GM18498 (cell line): ENCODE data around the gene HSD17B14.
"Not testable (repeated sequence)": the region's sequence is repeated elsewhere in the genome, so short reads cannot be mapped to it uniquely, and the experiment has no call there.

Source experiments
- ATAC-seq: cut with Tn5 transposase; IDR thresholded peaks from one replicate; pipeline ENCODE4 v1.9.1; 2021; ENCODE audit warnings: mild to moderate bottlenecking, moderate library complexity; ENCODE audit not compliant: unreplicated experiment

The HSD17B14 gene

DNA sequence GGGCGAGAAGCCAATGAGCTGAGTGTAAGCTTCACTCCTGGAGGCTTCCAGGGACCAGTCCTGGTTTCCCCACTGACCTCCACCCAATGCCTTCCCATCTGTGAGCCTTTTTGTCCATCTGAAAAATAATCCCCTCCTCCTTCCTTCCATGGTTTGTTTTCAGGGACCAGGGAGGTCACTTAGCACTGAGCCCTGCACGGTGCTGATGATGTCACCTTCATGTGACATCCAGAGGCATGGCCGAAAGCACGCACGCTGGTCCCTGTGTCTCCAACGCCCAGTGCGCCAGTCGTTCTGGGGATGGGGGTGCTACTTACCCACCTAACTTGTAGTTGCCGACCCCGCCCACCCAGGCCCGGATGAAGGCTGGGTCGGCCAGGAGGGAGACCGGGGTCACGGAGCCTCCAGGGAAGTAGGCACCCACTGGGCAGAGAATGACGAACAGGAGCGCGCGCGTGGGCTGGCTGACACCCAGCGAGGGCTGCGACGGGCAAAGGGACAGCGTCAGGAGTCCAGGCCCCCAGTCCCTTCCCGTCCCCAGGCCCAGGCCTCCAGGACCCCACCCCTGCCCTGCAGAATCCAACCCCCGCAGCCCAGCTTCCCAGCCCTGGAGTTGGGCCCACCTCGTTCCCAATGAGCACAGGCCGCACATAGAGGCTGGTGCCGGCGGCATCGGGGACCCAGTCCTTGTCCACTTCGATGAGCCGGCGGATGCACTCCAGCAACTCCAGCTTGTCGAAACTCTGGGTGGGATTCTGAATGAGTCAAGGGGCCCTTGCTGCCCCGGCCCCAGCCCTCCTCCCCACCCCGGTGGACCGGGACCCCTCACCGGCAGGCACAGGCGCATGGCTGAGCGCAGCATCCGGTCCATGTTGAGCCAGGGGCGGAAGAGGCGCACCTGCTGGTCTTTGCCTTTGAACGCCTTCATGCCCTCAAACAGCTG lies 36.7 kb downstream of the HSD17B14 start:
- no peak for ATAC-seq

GRCh38 chr19:48798937-48799336 lies 37.4 kb downstream of the HSD17B14 start:
- no peak for ATAC-seq

DNA sequence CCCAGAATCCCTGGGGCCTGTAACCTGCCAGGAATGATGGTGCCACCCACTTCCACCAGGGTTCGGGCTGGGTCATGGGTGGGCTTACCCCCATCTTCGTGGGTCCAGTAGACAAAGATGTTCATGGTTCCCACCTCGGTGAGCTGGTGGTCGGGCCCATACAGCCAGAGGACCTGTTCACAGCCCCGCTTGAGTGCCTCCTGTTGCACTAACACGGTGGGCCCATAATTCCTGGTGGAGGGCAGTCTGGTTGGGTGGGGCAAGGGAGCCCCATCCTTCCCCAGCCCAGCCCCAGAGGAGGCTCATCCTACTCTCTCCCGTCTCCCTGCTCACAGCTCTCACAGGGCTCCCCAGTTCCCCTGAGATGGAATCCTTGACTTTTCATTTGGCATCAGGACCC lies 39.2 kb downstream of the HSD17B14 start:
- no peak for ATAC-seq

DNA sequence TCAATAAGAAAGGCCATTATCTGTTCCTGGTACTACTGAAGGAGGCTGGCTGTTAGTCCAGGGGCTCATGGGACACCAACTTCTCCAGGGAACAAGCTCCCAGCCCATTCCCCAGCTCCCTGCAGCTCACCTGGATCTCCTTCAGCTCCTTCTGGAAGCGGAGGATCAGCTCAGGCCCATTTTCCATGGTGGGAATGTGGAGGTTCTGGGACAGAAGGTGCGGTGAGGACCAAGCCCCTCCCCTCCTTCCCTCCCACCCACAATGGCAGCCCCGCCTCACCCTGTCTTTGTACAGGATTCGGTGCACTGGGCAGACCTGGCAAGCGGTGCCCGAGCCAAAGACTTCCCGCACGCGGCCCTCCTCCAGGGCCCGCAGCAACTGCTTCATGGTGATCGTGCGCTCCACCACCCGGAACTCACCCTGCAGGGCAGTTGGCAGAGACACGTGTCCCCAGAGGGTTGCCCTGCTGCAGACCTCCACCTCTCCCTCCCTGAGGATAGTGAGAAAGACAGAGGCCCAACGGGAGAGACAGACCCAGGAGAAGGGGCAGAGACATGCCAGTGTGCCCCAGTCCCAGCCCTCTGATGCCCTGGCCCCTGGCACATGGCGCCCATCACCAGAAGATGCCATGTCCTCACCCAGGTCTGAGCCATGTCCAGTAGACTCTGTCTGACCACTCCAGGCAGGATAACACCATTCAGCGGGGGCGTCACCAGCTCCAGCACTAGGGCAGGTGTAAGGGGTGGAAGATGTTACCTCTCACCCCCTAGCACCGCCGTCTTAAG lies 39.8 kb downstream of the HSD17B14 start:
- no peak for ATAC-seq

DNA sequence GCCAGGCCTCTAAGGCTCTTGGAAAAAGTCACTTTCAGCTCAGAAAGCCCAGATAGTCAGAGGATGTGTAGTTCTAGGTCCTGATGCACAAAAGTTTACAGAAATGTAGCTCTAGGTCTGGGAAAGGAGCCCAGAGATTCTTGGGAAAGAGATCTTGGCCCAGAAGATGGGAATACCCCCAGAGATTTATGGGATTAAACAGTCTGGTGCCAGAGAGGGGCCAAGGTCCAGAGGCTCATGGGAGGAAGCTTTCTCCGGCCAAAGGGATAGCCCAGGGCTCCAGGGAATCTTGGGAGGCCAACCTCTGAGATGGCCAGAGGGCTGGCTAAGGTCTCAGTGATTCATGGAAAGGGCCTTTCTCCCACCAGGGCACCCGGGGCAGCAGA lies 40.6 kb downstream of the HSD17B14 start:
- no peak for ATAC-seq

- peak; percentile 78 for ATAC-seq
Measured at GRCh38 chr19:48795055-48795684, 41.1 kb downstream of the HSD17B14 start.

- no peak for ATAC-seq
Measured at GRCh38 chr19:48794291-48794690, 42.0 kb downstream of the HSD17B14 start.

GRCh38 chr19:48793271-48793670 lies 43.0 kb downstream of the HSD17B14 start:
- no peak for ATAC-seq

- ATAC-seq: not testable (repeated sequence)
Measured at GRCh38 chr19:48787331-48787730, 49.0 kb downstream of the HSD17B14 start.

- ATAC-seq: not testable (repeated sequence)
Measured at GRCh38 chr19:48786422-48786821, 49.9 kb downstream of the HSD17B14 start.

GRCh38 chr19:48784527-48784926 lies 51.8 kb downstream of the HSD17B14 start:
- ATAC-seq: no peak

- ATAC-seq: no peak
Measured at GRCh38 chr19:48780631-48781391, 55.5 kb downstream of the HSD17B14 start.

- ATAC-seq: no peak
Measured at GRCh38 chr19:48779636-48780035, 56.7 kb downstream of the HSD17B14 start.

- ATAC-seq: no peak
Measured at GRCh38 chr19:48777720-48778119, 58.6 kb downstream of the HSD17B14 start.

DNA sequence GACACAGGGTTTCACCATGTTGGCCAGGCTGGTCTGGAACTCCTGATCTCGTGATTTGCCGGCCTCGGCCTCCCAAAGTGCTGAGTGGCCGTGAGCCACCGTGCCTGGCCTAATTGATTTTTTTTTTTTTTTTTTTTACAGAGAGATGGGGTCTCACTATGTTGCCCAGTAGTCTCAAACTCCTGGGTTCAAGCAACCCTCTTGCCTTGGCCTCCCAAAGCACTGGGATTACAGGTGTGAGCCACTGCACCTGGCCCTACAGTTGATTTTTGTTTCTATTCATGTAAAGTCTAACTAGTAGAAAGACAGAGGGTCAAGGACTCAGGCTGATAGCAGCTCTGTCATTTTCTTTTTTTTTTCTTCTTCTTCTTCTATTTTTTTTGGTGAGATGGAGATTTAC lies 59.2 kb downstream of the HSD17B14 start:
- no peak for ATAC-seq

GRCh38 chr19:48772503-48772953 lies 63.8 kb downstream of the HSD17B14 start:
- no peak for ATAC-seq

DNA sequence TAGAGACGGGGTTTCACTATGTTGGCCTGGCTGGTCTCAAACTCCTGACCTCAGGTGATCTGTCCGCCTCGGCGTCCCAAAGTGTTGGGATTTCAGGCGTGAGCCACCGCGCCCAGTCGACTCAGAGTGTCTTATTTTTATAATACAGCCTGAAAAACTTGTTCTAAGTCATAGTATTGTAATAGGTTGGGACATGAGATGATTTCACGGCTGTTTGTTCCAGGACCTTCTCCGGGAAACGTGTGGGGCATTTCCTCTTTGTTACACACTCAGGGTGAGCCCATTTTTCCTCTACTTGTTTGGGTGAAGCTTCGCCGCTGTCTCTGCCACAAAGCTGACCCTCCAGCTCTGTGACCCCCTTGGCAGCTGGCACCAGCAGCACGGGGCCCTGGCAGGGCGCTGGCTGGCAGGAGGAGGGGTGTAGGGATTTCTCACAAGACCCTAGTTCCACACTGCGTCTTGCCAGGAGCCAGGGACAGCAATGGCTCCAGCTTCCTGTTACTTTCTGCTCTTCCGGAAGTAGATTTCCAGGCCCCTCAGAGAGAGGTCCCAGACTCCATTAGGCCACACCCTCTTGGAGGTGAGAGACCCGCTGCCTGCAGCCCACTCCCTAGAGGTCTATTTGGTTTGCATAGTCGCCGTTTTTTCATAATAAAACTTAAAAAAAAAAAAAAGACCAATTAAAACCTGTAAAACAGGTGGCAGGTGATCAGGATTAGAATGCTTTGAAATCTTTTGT lies 65.4 kb downstream of the HSD17B14 start:
- ATAC-seq: no peak

GRCh38 chr19:48770266-48770665 lies 66.0 kb downstream of the HSD17B14 start:
- ATAC-seq: no peak

GRCh38 chr19:48768994-48769713 lies 67.1 kb downstream of the HSD17B14 start:
- no peak for ATAC-seq
